ENCODE measurements around the gene BNIP1. TPM values are rescaled to one million over a fixed set of nuclear protein-coding genes. Genes with fewer than 3 reads are reported as not detected.
A peak's percentile ranks its signal among the peaks of the same experiment; 100 is the strongest.

BNIP1 gene, protein sequence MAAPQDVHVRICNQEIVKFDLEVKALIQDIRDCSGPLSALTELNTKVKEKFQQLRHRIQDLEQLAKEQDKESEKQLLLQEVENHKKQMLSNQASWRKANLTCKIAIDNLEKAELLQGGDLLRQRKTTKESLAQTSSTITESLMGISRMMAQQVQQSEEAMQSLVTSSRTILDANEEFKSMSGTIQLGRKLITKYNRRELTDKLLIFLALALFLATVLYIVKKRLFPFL
- total RNA-seq = 14.2 TPM
- 10 to 100 TPM; 10.8 to 15.2 (median 12.4) TPM for polyA plus RNA-seq (ENCODE audit: insufficient read depth in 1 of 8, insufficient read length in 8 of 8, low replicate concordance in 1 of 8)
- long read RNA-seq, donor 1, partial matches to known transcripts = 0 of 4 reads
- long read RNA-seq, donor 1, other reads (novel, unspliced or antisense) = 0 of 4 reads
- long read RNA-seq, donor 2, partial matches to known transcripts = 0 of 1 reads
- long read RNA-seq, donor 2, other reads (novel, unspliced or antisense) = 0 of 1 reads
- long read RNA-seq, donor 3, transcript BNIP1-202 (6 exons, 1,184 nt) = major isoform, 9 of 9 reads
- long read RNA-seq, donor 3, partial matches to known transcripts = 0 of 9 reads
- long read RNA-seq, donor 3, other reads (novel, unspliced or antisense) = 0 of 9 reads
- long read RNA-seq, donor 4 = 0 reads
- long read RNA-seq, donor 5, transcript BNIP1-202 (6 exons, 1,184 nt) = major isoform, 8 of 21 reads
- long read RNA-seq, donor 5, partial matches to known transcripts = 13 of 21 reads
- long read RNA-seq, donor 5, other reads (novel, unspliced or antisense) = 0 of 21 reads
- long read RNA-seq, donor 6, transcript BNIP1-202 (6 exons, 1,184 nt) = major isoform, 7 of 7 reads
- long read RNA-seq, donor 6, partial matches to known transcripts = 0 of 7 reads
- long read RNA-seq, donor 6, other reads (novel, unspliced or antisense) = 0 of 7 reads
- long read RNA-seq, donor 7, transcript BNIP1-202 (6 exons, 1,184 nt) = major isoform, 10 of 19 reads
- long read RNA-seq, donor 7, partial matches to known transcripts = 6 of 19 reads
- long read RNA-seq, donor 7, other reads (novel, unspliced or antisense) = 0 of 19 reads
- long read RNA-seq, donor 8, transcript BNIP1-202 (6 exons, 1,184 nt) = major isoform, 5 of 12 reads
- long read RNA-seq, donor 8, partial matches to known transcripts = 6 of 12 reads
- long read RNA-seq, donor 8, other reads (novel, unspliced or antisense) = 0 of 12 reads
- long read RNA-seq, donor 9, partial matches to known transcripts = 0 of 4 reads
- long read RNA-seq, donor 9, other reads (novel, unspliced or antisense) = 0 of 4 reads
- long read RNA-seq, donor 10, transcript BNIP1-202 (6 exons, 1,184 nt) = major isoform, 11 of 11 reads
- long read RNA-seq, donor 10, partial matches to known transcripts = 0 of 11 reads
- long read RNA-seq, donor 10, other reads (novel, unspliced or antisense) = 0 of 11 reads
- long read RNA-seq, donor 11, transcript BNIP1-202 (6 exons, 1,184 nt) = major isoform, 6 of 6 reads
- long read RNA-seq, donor 11, partial matches to known transcripts = 0 of 6 reads
- long read RNA-seq, donor 11, other reads (novel, unspliced or antisense) = 0 of 6 reads

DNA sequence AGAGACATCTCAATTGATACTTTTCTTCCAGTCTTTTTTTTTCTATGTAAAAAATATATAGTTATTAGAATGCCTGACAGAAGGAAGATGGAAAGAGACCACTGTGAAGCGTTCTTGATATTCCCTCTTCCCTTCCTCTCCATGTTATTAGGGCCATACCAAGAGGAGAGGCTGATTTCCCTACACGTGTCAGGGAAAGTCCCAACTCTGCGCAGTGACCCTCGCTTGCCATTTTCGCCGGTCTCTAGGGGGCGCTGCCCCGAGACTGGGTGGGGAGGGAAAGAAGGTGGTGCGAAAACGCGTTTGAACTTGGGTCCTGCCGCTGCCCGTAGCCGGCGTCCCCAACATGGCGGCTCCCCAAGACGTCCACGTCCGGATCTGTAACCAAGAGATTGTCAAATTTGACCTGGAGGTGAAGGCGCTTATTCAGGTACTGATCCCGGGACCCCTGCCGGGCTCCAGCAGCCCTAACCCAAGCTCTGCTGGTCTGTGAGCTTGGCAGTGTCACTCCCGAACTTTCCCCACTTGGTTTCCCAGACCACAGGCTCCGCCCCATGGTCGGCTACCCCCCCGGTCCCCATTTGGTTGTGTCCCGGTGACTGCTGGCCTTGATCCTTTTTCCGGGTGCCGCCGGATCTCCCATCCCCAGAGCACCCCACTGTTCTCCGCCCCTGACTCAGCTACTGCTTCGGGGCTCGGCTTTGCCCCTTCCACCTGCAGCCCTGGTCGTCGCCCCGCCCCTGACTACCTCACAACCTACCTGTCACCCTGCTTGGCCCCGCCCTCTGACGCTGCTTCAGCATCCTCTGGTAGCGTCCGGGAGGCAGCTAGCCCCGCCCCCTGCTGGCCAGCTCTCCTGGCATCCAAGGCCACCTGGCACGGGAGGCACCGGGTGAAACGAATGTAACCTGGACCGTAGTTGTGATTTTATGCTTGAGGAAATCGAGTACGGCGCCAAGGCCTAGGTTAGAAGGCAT, at the start of gene BNIP1:
TSS of gene BNIP1 (plus strand) at position 332 of the 977 bp plus-strand sequence. CDS start at position 347, 15 bp downstream.
- Histone ChIP-seq H3K27ac (ENCODE audit: low read length) (peak within 1 kb of the TSS; percentile 94), H3K4me3 (ENCODE audit: low read length) (peak within 1 kb of the TSS; percentile 98), H3K36me3 (ENCODE audit: control insufficient read depth, insufficient read depth, low read length) (peaks cover 17% of the 10 kb centered on the region), H3K27me3 (ENCODE audit: control insufficient read depth, insufficient read depth, low read length) (no peaks in the 10 kb centered on the region), H3K9me3 (replicated peaks; ENCODE audit: control insufficient read depth, low read depth, low read length) (no peaks in the 10 kb centered on the region), H3K4me1 (ENCODE audit: control insufficient read depth, insufficient read depth, low read length) (peaks cover 4% of the 10 kb centered on the region)
- DNase-seq = peak; percentile 98
- WGBS (ENCODE audit: insufficient coverage) = under 1% methylated on average over 36 of the region's 48 CpGs

DNA sequence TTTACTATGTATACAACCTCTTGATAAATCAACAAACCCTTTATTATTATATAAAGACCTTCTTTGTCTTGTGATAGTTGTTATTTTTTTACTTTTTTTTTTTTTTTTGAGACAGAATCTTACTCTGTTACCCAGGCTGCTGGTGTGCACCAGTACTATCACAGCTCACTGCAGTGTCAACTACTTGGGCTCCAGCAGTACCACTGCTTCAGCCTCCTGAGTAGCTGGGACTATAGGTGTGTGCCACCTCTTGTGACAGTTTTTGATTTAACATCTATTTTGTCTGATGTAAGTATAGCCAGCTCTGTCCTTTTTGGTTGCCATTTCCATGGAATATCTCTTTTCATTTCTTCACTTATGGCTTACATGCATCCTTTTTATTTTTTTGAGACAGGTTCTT, 45.5 kb upstream of the BNIP1 start:
- Histone ChIP-seq H3K4me3 (ENCODE audit: low read length) (no peak overlapping the region), H3K36me3 (ENCODE audit: control insufficient read depth, insufficient read depth, low read length) (peaks cover 3% of the 10 kb centered on the region), H3K27ac (ENCODE audit: low read length) (no peak overlapping the region), H3K9me3 (replicated peaks; ENCODE audit: control insufficient read depth, low read depth, low read length) (peaks cover 6% of the 10 kb centered on the region), H3K4me1 (ENCODE audit: control insufficient read depth, insufficient read depth, low read length) (no peaks in the 10 kb centered on the region), H3K27me3 (ENCODE audit: control insufficient read depth, insufficient read depth, low read length) (no peaks in the 10 kb centered on the region)
- DNase-seq = no peak

DNA sequence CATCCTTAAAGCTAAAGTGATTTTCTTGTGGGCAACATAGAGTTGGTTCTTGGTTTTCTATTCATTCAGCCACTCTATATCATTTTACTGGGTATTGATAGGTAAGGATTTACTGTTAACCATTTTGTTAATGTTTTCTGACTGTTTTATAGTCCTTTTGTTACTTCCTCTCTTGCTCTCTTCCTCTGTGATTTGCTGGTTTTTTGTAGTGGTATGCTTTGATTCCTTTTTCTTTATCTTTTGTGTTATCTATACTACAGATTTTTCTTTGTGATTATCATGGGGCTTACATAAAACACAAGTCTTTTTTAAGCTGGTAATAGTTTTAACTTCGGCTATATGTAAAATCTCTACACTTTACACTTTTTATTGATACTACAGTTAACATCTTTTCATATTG, 44.9 kb upstream of the BNIP1 start:
- Histone ChIP-seq H3K9me3 (replicated peaks; ENCODE audit: control insufficient read depth, low read depth, low read length) (peaks cover 6% of the 10 kb centered on the region), H3K4me1 (ENCODE audit: control insufficient read depth, insufficient read depth, low read length) (no peaks in the 10 kb centered on the region), H3K27ac (ENCODE audit: low read length) (no peak overlapping the region), H3K36me3 (ENCODE audit: control insufficient read depth, insufficient read depth, low read length) (peaks cover 3% of the 10 kb centered on the region), H3K27me3 (ENCODE audit: control insufficient read depth, insufficient read depth, low read length) (no peaks in the 10 kb centered on the region), H3K4me3 (ENCODE audit: low read length) (no peak overlapping the region)
- WGBS (ENCODE audit: insufficient coverage) = no CpG with 5 or more reads among the region's 1 CpG
- no peak for DNase-seq

DNA sequence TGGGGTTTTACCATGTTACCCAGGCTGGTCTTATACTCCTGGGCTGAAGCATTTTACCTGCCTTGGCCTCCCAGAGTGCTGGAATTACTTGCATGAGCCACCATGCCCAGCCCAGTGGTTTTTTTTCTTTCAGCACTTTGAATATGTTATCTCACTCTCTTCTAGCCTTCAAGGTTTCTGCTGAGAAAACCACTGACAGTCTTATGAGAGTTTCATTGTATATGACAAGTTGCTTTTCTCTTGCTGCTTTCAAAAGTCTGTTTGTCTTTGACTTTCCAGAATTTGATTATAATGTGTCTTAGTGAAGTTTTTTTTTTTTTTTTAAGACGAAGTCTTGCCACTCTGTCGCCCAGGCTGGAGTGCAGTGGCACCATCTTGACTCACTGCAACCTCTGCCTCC, 43.1 kb upstream of the BNIP1 start:
- Histone ChIP-seq H3K9me3 (replicated peaks; ENCODE audit: control insufficient read depth, low read depth, low read length) (peaks cover 6% of the 10 kb centered on the region), H3K27me3 (ENCODE audit: control insufficient read depth, insufficient read depth, low read length) (no peaks in the 10 kb centered on the region), H3K27ac (ENCODE audit: low read length) (no peak overlapping the region), H3K4me1 (ENCODE audit: control insufficient read depth, insufficient read depth, low read length) (no peaks in the 10 kb centered on the region), H3K36me3 (ENCODE audit: control insufficient read depth, insufficient read depth, low read length) (peaks cover 3% of the 10 kb centered on the region), H3K4me3 (ENCODE audit: low read length) (no peak overlapping the region)
- WGBS (ENCODE audit: insufficient coverage) = 100% methylated on average over 1 of the region's 2 CpGs
- no peak for DNase-seq

DNA sequence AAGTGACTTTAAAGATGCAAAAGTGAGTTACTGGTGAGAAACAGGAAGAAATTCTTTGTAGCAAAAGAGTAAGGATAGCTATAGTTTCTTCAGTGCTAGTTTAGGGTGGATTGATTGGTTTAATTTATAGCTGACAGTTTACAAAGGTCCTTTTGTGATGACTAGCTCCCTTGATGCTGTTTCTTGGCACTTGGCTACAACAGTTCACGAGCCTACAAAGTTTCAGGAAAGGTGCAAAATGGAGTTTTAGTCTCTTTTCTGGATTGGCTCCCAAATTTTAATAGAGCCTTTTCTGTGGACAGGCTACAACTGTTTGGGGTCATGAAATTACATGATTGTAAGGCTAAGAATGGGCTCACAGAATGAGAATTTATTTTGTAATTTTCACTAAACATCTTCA, 40.9 kb upstream of the BNIP1 start:
- peaks cover 3% of the 10 kb centered on the region for H3K36me3 ChIP-seq (ENCODE audit: control insufficient read depth, insufficient read depth, low read length)
- no peak overlapping the region for H3K27ac ChIP-seq (ENCODE audit: low read length)
- DNase-seq = no peak
- H3K4me1 ChIP-seq (ENCODE audit: control insufficient read depth, insufficient read depth, low read length) = no peaks in the 10 kb centered on the region
- WGBS (ENCODE audit: insufficient coverage) = 20% methylated on average over 1 of the region's 1 CpG
- H3K9me3 ChIP-seq (replicated peaks; ENCODE audit: control insufficient read depth, low read depth, low read length) = peaks cover 6% of the 10 kb centered on the region
- no peak overlapping the region for H3K4me3 ChIP-seq (ENCODE audit: low read length)
- no peaks in the 10 kb centered on the region for H3K27me3 ChIP-seq (ENCODE audit: control insufficient read depth, insufficient read depth, low read length)

DNA sequence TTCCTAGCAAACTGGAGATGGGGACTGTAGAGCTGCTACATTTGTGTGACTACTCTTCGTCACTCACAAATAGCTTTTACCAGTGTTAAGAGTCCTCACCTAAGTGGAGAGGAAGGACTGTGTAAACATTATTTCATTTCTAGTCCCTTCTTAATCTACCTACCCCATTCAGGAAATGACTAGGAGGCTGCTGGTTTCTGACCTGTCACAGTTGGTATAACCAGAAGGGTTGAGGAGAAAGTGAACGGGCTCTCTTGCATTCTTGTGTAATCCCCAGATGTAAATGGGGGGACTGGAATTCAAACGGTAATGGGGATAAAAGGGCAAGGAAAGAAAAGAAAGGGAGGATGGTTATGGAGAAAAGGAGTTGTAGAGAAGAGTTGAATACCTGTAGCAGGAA, 35.4 kb upstream of the BNIP1 start:
- Histone ChIP-seq H3K4me3 (ENCODE audit: low read length) (no peak overlapping the region), H3K36me3 (ENCODE audit: control insufficient read depth, insufficient read depth, low read length) (peaks cover 17% of the 10 kb centered on the region), H3K27ac (ENCODE audit: low read length) (no peak overlapping the region), H3K4me1 (ENCODE audit: control insufficient read depth, insufficient read depth, low read length) (no peaks in the 10 kb centered on the region), H3K27me3 (ENCODE audit: control insufficient read depth, insufficient read depth, low read length) (no peaks in the 10 kb centered on the region), H3K9me3 (replicated peaks; ENCODE audit: control insufficient read depth, low read depth, low read length) (no peaks in the 10 kb centered on the region)
- DNase-seq = no peak
- whole genome bisulfite sequencing (ENCODE audit: insufficient coverage) = 26% methylated on average over 2 of the region's 3 CpGs

DNA sequence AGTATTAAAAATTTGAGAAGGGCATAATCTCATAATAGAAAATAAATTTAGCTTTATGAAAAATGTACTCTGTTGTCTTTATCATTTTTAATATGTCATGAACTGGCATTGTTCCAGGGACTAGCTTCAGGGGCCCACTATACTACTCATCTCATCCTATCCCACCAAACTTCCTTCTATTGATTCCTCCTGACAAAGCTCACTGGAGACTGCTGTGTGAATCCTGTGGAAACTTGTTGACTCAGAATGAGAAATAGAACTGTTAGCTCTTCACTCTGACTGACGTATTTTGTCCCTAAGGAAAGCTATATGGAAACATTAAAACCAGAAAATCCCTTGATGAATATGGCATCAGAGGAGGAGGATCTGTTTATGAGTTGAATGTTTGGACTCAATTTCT, 29.8 kb upstream of the BNIP1 start:
- Histone ChIP-seq H3K4me3 (ENCODE audit: low read length) (no peak overlapping the region), H3K36me3 (ENCODE audit: control insufficient read depth, insufficient read depth, low read length) (peaks cover 14% of the 10 kb centered on the region), H3K4me1 (ENCODE audit: control insufficient read depth, insufficient read depth, low read length) (no peaks in the 10 kb centered on the region), H3K27ac (ENCODE audit: low read length) (no peak overlapping the region), H3K27me3 (ENCODE audit: control insufficient read depth, insufficient read depth, low read length) (no peaks in the 10 kb centered on the region), H3K9me3 (replicated peaks; ENCODE audit: control insufficient read depth, low read depth, low read length) (peaks cover 2% of the 10 kb centered on the region)
- no CpG with 5 or more reads among the region's 1 CpG for WGBS (ENCODE audit: insufficient coverage)
- no peak for DNase-seq

DNA sequence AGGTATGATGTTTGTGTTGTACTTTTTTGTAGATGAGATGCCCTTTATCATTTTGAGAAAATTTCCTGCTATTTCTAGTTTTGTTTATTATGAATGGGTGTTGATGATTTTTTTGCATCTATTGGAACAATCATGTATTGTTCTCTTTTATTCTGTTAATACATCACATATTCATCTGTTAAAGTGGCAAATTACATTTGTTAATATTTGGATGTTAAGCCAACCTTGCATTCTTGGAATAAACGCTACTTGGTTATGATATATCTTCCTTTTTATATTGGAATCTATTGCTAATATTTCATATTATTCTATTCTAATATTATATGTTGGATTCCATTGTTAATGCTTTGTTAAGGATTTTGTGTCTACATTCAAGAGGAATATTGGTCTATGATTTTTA, 24.6 kb upstream of the BNIP1 start:
- H3K27me3 ChIP-seq (ENCODE audit: control insufficient read depth, insufficient read depth, low read length) = no peaks in the 10 kb centered on the region
- H3K4me3 ChIP-seq (ENCODE audit: low read length) = no peak overlapping the region
- no peaks in the 10 kb centered on the region for H3K4me1 ChIP-seq (ENCODE audit: control insufficient read depth, insufficient read depth, low read length)
- WGBS (ENCODE audit: insufficient coverage) = no CpG with 5 or more reads among the region's 1 CpG
- H3K27ac ChIP-seq (ENCODE audit: low read length) = no peak overlapping the region
- no peak for DNase-seq
- peaks cover 2% of the 10 kb centered on the region for H3K9me3 ChIP-seq (replicated peaks; ENCODE audit: control insufficient read depth, low read depth, low read length)
- peaks cover 10% of the 10 kb centered on the region for H3K36me3 ChIP-seq (ENCODE audit: control insufficient read depth, insufficient read depth, low read length)

DNA sequence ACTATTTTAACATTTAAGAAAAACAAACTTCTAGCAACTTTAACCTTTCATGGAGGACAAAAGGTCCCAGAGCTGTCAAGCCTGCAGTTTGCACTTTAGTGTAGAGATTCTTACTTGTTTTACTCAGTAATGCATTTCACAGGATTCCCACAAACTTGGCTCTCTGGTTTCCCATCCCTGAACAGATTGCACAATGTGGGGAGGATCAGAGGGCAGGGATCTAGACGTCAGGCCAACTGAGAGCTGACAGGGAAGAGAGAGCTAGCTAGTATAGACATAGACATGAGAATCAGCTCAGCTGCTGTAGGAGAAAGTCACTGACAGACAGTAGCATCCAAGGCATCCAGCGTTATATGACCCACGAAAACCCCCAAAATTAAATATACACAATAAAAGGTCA, 20.9 kb upstream of the BNIP1 start:
- Histone ChIP-seq H3K27me3 (ENCODE audit: control insufficient read depth, insufficient read depth, low read length) (no peaks in the 10 kb centered on the region), H3K36me3 (ENCODE audit: control insufficient read depth, insufficient read depth, low read length) (peaks cover 12% of the 10 kb centered on the region), H3K4me1 (ENCODE audit: control insufficient read depth, insufficient read depth, low read length) (no peaks in the 10 kb centered on the region), H3K27ac (ENCODE audit: low read length) (no peak overlapping the region), H3K4me3 (ENCODE audit: low read length) (no peak overlapping the region), H3K9me3 (replicated peaks; ENCODE audit: control insufficient read depth, low read depth, low read length) (peaks cover 2% of the 10 kb centered on the region)
- 83% methylated on average over 1 of the region's 3 CpGs for WGBS (ENCODE audit: insufficient coverage)
- DNase-seq = no peak
